DND-41 (cell line): ENCODE data around the gene KLK14.

Experiments used
- EZH2 ChIP-seq: IDR thresholded peaks from 3 replicates; pipeline ENCODE4 v1.6.1; 2012; ENCODE audit warnings: borderline replicate concordance, low read depth, mild to moderate bottlenecking, moderate library complexity, low read length, inconsistent platforms; ENCODE audit not compliant: severe bottlenecking
- TF ChIP-seq, protein P1 (sequence below): IDR thresholded peaks from 2 replicates; pipeline ENCODE4 v1.5.1; 2012; ENCODE audit warnings: borderline replicate concordance, low read length, moderate library complexity, mild to moderate bottlenecking; ENCODE audit not compliant: poor library complexity, severe bottlenecking; ENCODE audit errors: extremely low read depth

DNA sequence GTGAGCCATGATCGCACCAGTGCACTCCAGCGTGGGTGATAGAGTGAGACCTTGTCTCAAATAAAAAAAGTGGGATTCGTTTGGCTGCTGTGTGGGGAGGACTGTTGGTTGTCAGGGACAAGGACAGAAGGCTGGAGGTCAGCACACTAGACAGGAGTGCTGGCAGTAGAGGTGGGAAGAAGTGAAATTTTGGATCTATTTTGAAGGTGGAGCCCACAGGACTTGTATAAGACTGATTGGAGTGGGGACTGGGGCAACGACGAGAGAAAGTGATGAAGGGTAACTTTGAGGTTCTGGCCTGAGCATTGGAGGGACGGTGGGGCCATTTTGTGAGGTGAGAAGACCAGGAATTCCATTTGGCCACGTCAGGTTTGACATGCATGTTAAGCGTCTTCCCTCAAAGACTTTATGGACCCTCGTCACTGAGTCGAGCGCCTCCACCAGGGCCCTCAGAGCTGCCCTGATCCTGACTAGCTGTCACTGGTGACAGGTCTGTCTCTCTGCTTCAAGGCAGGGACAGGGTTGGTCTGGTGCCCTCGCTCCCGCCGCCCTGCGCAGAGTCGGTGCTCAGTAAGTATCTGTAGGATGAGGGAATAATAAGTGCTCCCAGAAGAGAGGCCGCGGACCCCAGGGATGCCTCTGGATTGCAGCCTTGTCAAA lies 24.8 kb upstream of the KLK14 start:
- TF ChIP-seq, protein P1, sequence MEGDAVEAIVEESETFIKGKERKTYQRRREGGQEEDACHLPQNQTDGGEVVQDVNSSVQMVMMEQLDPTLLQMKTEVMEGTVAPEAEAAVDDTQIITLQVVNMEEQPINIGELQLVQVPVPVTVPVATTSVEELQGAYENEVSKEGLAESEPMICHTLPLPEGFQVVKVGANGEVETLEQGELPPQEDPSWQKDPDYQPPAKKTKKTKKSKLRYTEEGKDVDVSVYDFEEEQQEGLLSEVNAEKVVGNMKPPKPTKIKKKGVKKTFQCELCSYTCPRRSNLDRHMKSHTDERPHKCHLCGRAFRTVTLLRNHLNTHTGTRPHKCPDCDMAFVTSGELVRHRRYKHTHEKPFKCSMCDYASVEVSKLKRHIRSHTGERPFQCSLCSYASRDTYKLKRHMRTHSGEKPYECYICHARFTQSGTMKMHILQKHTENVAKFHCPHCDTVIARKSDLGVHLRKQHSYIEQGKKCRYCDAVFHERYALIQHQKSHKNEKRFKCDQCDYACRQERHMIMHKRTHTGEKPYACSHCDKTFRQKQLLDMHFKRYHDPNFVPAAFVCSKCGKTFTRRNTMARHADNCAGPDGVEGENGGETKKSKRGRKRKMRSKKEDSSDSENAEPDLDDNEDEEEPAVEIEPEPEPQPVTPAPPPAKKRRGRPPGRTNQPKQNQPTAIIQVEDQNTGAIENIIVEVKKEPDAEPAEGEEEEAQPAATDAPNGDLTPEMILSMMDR: no peak
- TF ChIP-seq EZH2: no peak
